ENCODE results near the gene ABHD14A.

ABHD14A gene

DNA sequence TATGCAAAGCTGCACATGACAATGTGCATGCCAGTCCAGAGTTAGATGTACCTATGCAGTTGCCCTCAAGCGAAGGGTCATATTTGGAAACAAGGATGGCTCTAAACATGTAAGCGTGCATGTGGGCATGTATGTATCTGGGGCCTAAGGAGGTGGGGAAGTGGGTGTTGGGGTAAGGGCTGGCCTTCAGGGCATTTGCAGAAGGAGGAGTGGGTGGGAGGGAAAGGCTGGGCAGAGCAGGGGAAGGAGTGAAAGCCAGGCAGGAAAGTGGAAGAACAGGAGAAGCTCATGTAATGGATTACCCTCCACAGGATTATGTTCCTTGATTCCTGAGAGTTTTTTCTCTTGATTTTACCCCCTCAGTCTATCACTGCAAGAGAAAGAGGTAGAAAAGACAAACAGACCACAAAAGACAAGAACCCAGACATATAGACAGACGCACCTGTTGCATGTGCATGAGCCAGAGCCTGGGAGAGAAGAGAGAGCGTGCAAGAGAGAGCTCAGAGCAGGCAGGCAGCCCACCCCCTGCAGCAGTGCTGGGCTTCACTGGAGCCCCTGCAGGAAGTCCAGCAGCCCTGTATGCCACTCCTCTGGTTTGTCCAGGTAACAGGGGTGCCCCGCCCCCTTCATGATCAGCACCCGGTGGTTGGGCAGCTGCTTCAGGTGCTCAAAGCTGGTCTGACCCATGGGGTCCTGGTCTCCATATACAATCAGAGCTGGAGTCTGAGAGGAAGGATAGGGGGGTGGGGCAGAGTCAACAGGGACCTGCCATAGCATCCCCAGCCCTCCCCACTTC lies 5.8 kb upstream of the ABHD14A start:
- Histone ChIP-seq H3K27me3 (ENCODE audit: low read depth, low read length) (no peaks in the 10 kb centered on the region), H3K27ac (ENCODE audit: low read length) (no peak overlapping the region), H3K4me1 (ENCODE audit: control insufficient read depth in 1 of 2, insufficient read depth in 2 of 2, low read length in 2 of 2) (peaks cover 2 to 45% of the 10 kb centered on the region in 2 donors), H3K36me3 (ENCODE audit: control insufficient read depth in 1 of 2, insufficient read depth in 2 of 2, low read length in 2 of 2) (no peaks in the 10 kb centered on the region), H3K9me3 (ENCODE audit: control insufficient read depth in 1 of 2, low read length in 2 of 2) (no peaks in the 10 kb centered on the region), H3K4me3 (ENCODE audit: low read depth in 1 of 2, low read length in 2 of 2) (no peak overlapping the region)

DNA sequence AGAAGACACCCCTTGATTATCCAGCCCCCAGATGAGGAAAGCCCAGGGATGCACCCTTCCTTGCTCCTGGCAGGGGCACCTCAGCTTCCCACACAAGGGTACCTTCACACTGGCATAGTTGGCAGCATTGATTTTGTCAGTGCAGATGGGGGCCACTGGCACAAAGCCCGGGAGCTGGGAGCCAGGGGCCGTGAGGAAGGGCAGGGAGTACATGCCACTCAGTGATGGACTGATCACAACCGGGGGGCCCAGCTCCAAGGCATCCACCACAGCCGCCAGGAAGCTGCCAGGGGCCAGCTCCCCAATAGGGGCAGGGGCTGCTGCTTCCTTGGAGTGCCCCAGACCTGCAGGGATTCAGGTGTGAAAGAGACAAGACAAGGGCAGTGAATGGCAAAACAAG lies 5.0 kb upstream of the ABHD14A start:
- H3K4me1 ChIP-seq (ENCODE audit: control insufficient read depth in 1 of 2, insufficient read depth in 2 of 2, low read length in 2 of 2) = peaks cover 6 to 46% of the 10 kb centered on the region in 2 donors
- no peaks in the 10 kb centered on the region for H3K36me3 ChIP-seq (ENCODE audit: control insufficient read depth in 1 of 2, insufficient read depth in 2 of 2, low read length in 2 of 2)
- no peaks in the 10 kb centered on the region for H3K27me3 ChIP-seq (ENCODE audit: low read depth, low read length)
- no peak overlapping the region for H3K27ac ChIP-seq (ENCODE audit: low read length)
- no peaks in the 10 kb centered on the region for H3K9me3 ChIP-seq (ENCODE audit: control insufficient read depth in 1 of 2, low read length in 2 of 2)
- H3K4me3 ChIP-seq (ENCODE audit: low read depth in 1 of 2, low read length in 2 of 2) = no peak overlapping the region

DNA sequence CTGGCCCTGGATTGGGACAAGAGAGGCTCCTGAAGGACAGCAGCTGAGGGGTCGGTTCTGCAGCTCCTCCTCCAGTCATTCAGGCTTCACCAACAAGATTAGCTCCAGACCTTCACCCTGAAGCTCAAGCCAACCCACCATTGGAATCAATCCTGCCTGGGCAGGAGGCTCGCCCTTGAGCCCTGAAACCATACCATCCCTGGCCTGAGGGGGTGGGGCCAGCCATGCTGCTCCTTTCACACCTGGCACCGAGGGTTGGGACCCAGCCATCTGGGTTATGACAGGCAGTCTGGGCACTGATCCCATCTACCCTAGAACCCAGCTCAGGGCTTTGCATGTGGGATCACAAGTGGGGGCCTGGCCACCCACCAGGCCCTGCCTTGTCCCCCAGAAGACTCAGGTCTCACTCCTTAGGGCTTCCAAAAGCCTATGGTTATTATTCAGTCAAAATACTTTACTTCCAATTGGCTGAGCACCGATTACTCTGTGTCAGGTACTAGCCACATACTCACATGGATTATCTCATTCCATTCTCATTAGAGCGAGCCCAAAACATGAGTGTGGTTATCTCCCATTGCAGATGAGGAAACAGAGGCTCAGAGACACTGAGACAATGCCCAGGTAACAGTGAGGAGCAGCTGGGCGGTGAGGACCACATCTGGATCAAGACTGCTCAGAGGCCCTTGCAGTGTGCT lies 4.1 kb upstream of the ABHD14A start:
- Histone ChIP-seq H3K27ac (ENCODE audit: low read length) (no peak overlapping the region), H3K36me3 (ENCODE audit: control insufficient read depth in 1 of 2, insufficient read depth in 2 of 2, low read length in 2 of 2) (no peaks in the 10 kb centered on the region), H3K9me3 (ENCODE audit: control insufficient read depth in 1 of 2, low read length in 2 of 2) (no peaks in the 10 kb centered on the region), H3K4me3 (ENCODE audit: low read depth in 1 of 2, low read length in 2 of 2) (no peak overlapping the region), H3K27me3 (ENCODE audit: low read depth, low read length) (no peaks in the 10 kb centered on the region), H3K4me1 (ENCODE audit: control insufficient read depth in 1 of 2, insufficient read depth in 2 of 2, low read length in 2 of 2) (peaks cover 11 to 44% of the 10 kb centered on the region in 2 donors)

DNA sequence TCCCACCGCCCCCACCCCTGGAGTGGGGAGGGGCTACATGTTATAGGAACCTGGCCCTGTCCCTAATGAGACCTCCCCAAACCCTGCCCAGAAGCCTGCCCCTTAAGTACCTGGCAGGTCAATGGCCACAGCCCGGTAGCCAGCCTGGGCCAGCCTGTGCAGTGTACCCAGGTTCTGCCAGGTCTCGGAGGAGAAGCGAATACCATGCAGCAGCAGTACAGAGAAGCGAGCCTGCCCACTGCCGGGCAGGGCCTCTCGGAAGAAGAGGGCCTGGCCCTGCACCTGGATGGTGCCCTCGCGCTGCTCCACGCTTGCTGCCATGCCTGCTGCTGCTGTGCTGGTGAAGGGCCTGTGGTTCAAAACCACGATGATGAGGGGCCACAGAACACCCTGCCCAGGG lies 3.5 kb upstream of the ABHD14A start:
- H3K27ac ChIP-seq (ENCODE audit: low read length) = no peak overlapping the region
- peaks cover 13 to 42% of the 10 kb centered on the region in 2 donors for H3K4me1 ChIP-seq (ENCODE audit: control insufficient read depth in 1 of 2, insufficient read depth in 2 of 2, low read length in 2 of 2)

DNA sequence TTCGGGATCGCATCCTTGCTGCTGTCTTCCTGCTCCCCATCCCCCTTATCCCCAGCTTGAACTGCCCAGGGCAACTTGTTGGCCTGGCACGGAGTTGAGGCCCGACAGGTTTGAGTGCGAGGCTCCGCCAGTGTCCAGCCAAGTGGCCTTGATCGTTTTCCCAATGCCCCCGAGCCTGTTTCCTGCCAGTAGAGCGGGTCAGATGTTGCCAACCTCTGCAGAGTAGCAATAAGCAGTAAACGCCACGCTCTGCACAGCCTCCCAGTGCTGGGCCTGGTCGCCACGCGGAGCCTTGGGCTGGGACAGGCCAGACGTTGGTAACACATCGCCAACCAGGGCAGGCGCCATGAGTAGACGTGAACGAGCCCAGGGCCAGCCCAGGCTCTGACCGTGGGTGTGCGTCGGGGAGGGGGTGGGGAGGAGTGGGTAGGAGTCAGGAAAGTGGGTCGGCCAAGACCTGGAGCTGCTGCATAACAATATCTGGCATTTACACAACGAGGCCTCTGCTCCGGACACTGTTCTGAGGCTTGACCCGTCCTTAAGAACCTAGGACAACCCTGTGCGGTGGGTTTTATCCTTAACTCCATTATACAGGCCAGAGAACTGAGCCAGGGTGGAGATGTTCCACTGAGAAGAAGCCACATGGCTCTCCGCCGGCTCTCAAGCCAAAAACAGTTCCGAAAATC lies 444 bp upstream of the ABHD14A start:
- H3K36me3 ChIP-seq (ENCODE audit: control insufficient read depth in 1 of 2, insufficient read depth in 2 of 2, low read length in 2 of 2) = no peaks in the 10 kb centered on the region
- no peaks in the 10 kb centered on the region for H3K27me3 ChIP-seq (ENCODE audit: low read depth, low read length)
- H3K4me1 ChIP-seq (ENCODE audit: control insufficient read depth in 1 of 2, insufficient read depth in 2 of 2, low read length in 2 of 2) = peaks cover 13 to 22% of the 10 kb centered on the region in 2 donors
- peak overlapping the region; percentile 79 to 81 for H3K4me3 ChIP-seq (ENCODE audit: low read depth in 1 of 2, low read length in 2 of 2)
- no peaks in the 10 kb centered on the region for H3K9me3 ChIP-seq (ENCODE audit: control insufficient read depth in 1 of 2, low read length in 2 of 2)
- H3K27ac ChIP-seq (ENCODE audit: low read length) = peak overlapping the region; percentile 98

More for the DNA sequence above, 3.5 kb upstream of the ABHD14A start:
- no peaks in the 10 kb centered on the region for H3K9me3 ChIP-seq (ENCODE audit: control insufficient read depth in 1 of 2, low read length in 2 of 2)
- no peak overlapping the region for H3K4me3 ChIP-seq (ENCODE audit: low read depth in 1 of 2, low read length in 2 of 2)
- no peaks in the 10 kb centered on the region for H3K36me3 ChIP-seq (ENCODE audit: control insufficient read depth in 1 of 2, insufficient read depth in 2 of 2, low read length in 2 of 2)
- no peaks in the 10 kb centered on the region for H3K27me3 ChIP-seq (ENCODE audit: low read depth, low read length)

DNA sequence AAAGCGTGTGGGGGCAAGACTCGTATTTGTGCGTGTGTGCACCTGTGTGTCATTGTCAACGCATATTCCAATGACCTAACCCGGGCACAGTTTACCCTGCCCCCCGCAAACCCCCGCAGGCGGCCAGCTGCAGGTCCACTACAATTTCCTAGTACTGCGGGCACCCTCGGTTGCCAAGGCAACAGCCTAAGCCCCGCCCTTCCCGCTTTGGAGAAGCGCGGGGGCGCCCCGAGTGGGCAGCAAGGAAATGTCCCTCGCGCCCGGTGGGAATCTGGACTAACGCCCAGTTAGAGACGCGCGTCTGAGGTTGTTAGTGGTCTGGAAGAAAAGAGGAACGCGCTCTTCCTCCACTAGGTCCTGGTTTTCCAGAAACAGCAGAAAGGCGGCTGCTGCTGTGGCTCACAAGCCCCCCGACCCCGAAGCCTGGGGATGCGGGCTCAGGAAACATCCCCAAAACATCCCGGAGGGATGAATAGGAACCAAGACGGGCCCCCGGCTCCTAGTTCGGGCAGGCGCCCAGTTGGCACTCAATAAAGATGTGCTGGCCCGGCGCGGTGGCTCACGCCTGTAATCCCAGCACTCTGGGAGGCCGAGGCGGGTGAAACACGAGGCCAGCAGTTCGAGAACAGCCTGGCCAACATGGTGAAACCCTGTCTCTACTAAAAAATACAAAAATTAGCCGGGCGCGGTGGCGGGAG lies 1.1 kb downstream of the ABHD14A start:
- H3K4me3 ChIP-seq (ENCODE audit: low read depth in 1 of 2, low read length in 2 of 2) = peak overlapping the region; percentile 79 to 81
- H3K4me1 ChIP-seq (ENCODE audit: control insufficient read depth in 1 of 2, insufficient read depth in 2 of 2, low read length in 2 of 2) = peaks cover 13 to 22% of the 10 kb centered on the region in 2 donors
- H3K27me3 ChIP-seq (ENCODE audit: low read depth, low read length) = no peaks in the 10 kb centered on the region
- H3K36me3 ChIP-seq (ENCODE audit: control insufficient read depth in 1 of 2, insufficient read depth in 2 of 2, low read length in 2 of 2) = peaks cover 0 to 4% of the 10 kb centered on the region in 2 donors
- no peaks in the 10 kb centered on the region for H3K9me3 ChIP-seq (ENCODE audit: control insufficient read depth in 1 of 2, low read length in 2 of 2)
- no peak overlapping the region for H3K27ac ChIP-seq (ENCODE audit: low read length)

DNA sequence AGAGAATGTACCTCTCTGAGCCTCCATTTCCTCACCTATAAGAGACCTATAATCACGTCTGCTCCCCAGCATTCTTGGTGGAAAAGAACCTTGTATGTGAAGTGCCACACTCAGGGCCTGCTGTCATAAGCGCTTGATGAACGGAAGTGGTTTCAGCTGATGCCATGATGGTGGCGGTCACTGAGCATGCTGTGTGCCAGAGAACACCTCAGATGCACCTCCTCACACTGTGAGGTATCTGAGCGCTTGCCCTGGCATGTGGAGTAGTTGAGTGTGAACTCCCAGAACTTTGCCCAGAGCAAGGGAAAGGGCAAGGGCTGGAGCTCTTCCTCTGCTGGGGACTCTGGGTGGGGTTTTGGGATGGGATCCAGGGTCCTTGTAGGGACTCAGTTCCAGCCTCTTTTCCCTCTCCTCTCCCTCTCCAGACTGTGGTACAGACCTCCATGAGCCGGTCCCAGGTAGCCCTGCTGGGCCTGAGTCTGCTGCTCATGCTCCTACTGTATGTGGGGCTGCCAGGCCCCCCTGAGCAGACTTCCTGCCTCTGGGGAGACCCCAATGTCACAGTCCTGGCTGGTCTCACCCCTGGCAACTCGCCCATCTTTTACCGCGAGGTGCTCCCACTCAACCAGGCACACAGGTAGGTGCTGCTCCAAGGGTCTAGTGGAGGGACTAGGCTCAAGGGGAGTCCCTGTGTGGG lies 2.7 kb downstream of the ABHD14A start:
- Histone ChIP-seq H3K27ac (ENCODE audit: low read length) (no peak overlapping the region), H3K4me3 (ENCODE audit: low read depth in 1 of 2, low read length in 2 of 2) (no peak overlapping the region), H3K4me1 (ENCODE audit: control insufficient read depth in 1 of 2, insufficient read depth in 2 of 2, low read length in 2 of 2) (peaks cover 17 to 29% of the 10 kb centered on the region in 2 donors), H3K27me3 (ENCODE audit: low read depth, low read length) (no peaks in the 10 kb centered on the region), H3K36me3 (ENCODE audit: control insufficient read depth in 1 of 2, insufficient read depth in 2 of 2, low read length in 2 of 2) (peaks cover 0 to 5% of the 10 kb centered on the region in 2 donors), H3K9me3 (ENCODE audit: control insufficient read depth in 1 of 2, low read length in 2 of 2) (no peaks in the 10 kb centered on the region)

DNA sequence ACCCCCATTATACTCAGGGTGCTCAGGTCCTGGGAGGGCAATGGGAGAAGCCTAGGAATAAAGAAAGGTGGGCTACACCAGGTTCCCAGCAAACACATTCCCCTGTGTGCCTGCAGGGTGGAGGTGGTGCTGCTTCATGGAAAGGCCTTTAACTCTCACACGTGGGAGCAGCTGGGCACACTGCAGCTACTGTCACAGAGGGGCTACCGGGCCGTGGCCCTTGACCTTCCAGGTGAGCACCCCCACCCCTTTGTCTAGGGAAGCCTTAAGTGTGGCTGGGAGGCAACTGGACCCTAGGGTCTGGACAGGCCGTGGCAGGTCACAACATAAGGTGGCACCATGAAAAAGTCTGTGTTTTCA lies 3.3 kb downstream of the ABHD14A start:
- Histone ChIP-seq H3K36me3 (ENCODE audit: control insufficient read depth in 1 of 2, insufficient read depth in 2 of 2, low read length in 2 of 2) (peaks cover 0 to 5% of the 10 kb centered on the region in 2 donors), H3K27ac (ENCODE audit: low read length) (no peak overlapping the region), H3K27me3 (ENCODE audit: low read depth, low read length) (no peaks in the 10 kb centered on the region), H3K4me1 (ENCODE audit: control insufficient read depth in 1 of 2, insufficient read depth in 2 of 2, low read length in 2 of 2) (peaks cover 19 to 28% of the 10 kb centered on the region in 2 donors), H3K9me3 (ENCODE audit: control insufficient read depth in 1 of 2, low read length in 2 of 2) (no peaks in the 10 kb centered on the region), H3K4me3 (ENCODE audit: low read depth in 1 of 2, low read length in 2 of 2) (no peak overlapping the region)

DNA sequence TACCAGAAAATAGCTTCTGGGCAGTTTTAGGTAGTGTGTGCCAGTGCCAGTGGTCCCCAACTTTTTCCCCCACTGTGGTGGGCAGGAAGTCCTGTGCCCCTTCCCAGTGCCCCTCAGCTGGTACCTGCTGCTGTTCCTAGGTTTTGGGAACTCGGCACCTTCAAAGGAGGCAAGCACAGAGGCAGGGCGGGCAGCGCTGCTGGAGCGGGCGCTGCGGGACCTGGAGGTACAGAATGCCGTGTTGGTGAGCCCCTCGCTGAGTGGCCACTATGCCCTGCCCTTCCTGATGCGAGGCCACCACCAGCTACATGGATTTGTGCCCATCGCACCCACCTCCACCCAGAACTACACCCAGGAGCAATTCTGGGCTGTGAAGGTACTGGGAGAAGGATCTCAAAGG lies 5.4 kb downstream of the ABHD14A start:
- Histone ChIP-seq H3K27me3 (ENCODE audit: low read depth, low read length) (no peaks in the 10 kb centered on the region), H3K27ac (ENCODE audit: low read length) (no peak overlapping the region), H3K4me3 (ENCODE audit: low read depth in 1 of 2, low read length in 2 of 2) (no peak overlapping the region), H3K36me3 (ENCODE audit: control insufficient read depth in 1 of 2, insufficient read depth in 2 of 2, low read length in 2 of 2) (peaks cover 0 to 5% of the 10 kb centered on the region in 2 donors), H3K9me3 (ENCODE audit: control insufficient read depth in 1 of 2, low read length in 2 of 2) (no peaks in the 10 kb centered on the region), H3K4me1 (ENCODE audit: control insufficient read depth in 1 of 2, insufficient read depth in 2 of 2, low read length in 2 of 2) (peaks cover 13 to 28% of the 10 kb centered on the region in 2 donors)

DNA sequence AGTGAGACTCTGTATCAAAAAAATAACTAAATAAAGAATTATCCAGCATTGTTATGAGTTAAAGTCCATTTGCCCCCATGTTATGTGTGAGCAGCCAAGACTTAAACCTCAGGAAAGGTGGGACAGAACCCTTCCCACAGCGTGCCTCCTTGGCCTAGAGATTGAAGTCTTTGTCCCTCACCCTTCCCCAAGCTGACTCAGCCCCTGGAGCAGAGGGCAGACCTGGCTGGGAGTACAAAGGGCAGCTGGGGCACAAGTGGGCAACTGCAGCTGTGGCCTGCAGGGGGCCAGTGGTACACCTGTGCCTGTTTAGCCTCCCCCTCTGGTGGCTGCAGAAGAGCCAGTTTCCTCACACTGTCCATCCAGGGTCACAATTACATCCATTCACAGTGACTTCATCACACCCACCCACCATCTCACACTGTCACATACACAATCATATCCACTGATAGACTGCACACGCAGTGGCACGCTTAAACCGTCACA lies 7.5 kb downstream of the ABHD14A start:
- H3K36me3 ChIP-seq (ENCODE audit: control insufficient read depth in 1 of 2, insufficient read depth in 2 of 2, low read length in 2 of 2) = peaks cover 0 to 5% of the 10 kb centered on the region in 2 donors
- H3K4me3 ChIP-seq (ENCODE audit: low read depth in 1 of 2, low read length in 2 of 2) = peak overlapping the region; percentile 71 to 83
- H3K27ac ChIP-seq (ENCODE audit: low read length) = peak overlapping the region; percentile 96
- no peaks in the 10 kb centered on the region for H3K9me3 ChIP-seq (ENCODE audit: control insufficient read depth in 1 of 2, low read length in 2 of 2)
- H3K27me3 ChIP-seq (ENCODE audit: low read depth, low read length) = no peaks in the 10 kb centered on the region
- peaks cover 6 to 19% of the 10 kb centered on the region in 2 donors for H3K4me1 ChIP-seq (ENCODE audit: control insufficient read depth in 1 of 2, insufficient read depth in 2 of 2, low read length in 2 of 2)

Measured in muscle layer of duodenum (tissue), 2 donors.